GM12878 (cell line): ENCODE measurements around the gene CHURC1.

Experiments used
- CBX5 ChIP-seq: sonication (generic); IDR thresholded peaks from 2 replicates; pipeline ENCODE4 v1.6.1; 2016; ENCODE audit warnings: low read depth, moderate library complexity, mild to moderate bottlenecking, inconsistent platforms
- EZH2 ChIP-seq: IDR thresholded peaks from 2 replicates; pipeline ENCODE4 v1.6.1; 2012; ENCODE audit warnings: low read depth, mild to moderate bottlenecking, control low read depth, inconsistent platforms, low read length, borderline replicate concordance; ENCODE audit not compliant: control insufficient read depth
- NBN ChIP-seq: fragments of 450-650 bp; IDR thresholded peaks from 2 replicates; pipeline ENCODE4 v1.6.1; 2016
- POU2F2 ChIP-seq: IDR thresholded peaks from 3 replicates; pipeline ENCODE4 v1.6.1; 2011; ENCODE audit warnings: low read depth, mild to moderate bottlenecking, low read length, borderline replicate concordance
- SMAD5 ChIP-seq: IDR thresholded peaks from 2 replicates; pipeline ENCODE4 v1.6.1; 2016; ENCODE audit warnings: antibody characterized with exemption, low read depth
- TF ChIP-seq, protein P1 (sequence below), 3 experiments: IDR thresholded peaks in 2 of 3; conservative IDR thresholded peaks in 1 of 3; 2 replicates each; pipeline ENCODE4 v1.5.1; 2011; ENCODE audit warnings: low read depth in 3 of 3, low read length in 3 of 3, mild to moderate bottlenecking in 3 of 3, control low read depth in 2 of 3, moderate library complexity in 2 of 3, inconsistent platforms in 1 of 3, mixed read lengths in 1 of 3; ENCODE audit not compliant: control insufficient read depth in 2 of 3, insufficient read depth in 1 of 3; ENCODE audit errors: extremely low read depth in 1 of 3
- TF ChIP-seq, protein P2 (sequence below): IDR thresholded peaks from 2 replicates; pipeline ENCODE4 v1.6.1; 2012; ENCODE audit warnings: low read depth, low read length, improper control_type of control experiment
- TF ChIP-seq, protein P3 (sequence below): fragments of 450-650 bp; IDR thresholded peaks from 2 replicates; pipeline ENCODE4 v1.6.1; 2014; ENCODE audit warnings: mild to moderate bottlenecking
- TF ChIP-seq, protein P4 (sequence below): fragments of 450-650 bp; formaldehyde crosslinking; IDR thresholded peaks from 2 replicates; pipeline ENCODE4 v1.5.0; 2022; ENCODE audit warnings: mild to moderate bottlenecking, missing genetic modification characterization

DNA sequence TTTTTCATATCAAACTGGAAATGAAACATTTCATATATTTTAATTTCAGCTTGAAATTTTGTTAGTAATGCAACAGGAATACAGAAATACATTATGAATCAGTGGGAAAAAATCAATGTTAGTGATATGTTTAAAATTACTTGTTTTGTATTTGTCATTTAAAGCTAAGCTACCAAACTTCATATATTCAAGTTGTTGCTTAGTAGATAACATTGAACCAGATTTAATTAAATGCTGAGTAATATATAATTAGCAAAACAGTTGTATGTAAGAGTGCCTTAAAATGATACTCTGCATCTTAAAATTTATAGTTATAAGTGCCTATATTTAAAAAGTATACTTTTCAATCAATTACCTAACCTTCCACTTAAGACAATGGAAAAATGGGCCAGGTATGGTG lies 5.0 kb downstream of the CHURC1 start:
- TF ChIP-seq, protein P1, sequence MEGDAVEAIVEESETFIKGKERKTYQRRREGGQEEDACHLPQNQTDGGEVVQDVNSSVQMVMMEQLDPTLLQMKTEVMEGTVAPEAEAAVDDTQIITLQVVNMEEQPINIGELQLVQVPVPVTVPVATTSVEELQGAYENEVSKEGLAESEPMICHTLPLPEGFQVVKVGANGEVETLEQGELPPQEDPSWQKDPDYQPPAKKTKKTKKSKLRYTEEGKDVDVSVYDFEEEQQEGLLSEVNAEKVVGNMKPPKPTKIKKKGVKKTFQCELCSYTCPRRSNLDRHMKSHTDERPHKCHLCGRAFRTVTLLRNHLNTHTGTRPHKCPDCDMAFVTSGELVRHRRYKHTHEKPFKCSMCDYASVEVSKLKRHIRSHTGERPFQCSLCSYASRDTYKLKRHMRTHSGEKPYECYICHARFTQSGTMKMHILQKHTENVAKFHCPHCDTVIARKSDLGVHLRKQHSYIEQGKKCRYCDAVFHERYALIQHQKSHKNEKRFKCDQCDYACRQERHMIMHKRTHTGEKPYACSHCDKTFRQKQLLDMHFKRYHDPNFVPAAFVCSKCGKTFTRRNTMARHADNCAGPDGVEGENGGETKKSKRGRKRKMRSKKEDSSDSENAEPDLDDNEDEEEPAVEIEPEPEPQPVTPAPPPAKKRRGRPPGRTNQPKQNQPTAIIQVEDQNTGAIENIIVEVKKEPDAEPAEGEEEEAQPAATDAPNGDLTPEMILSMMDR (IDR thresholded peaks at IDR 0.05 in 2 of 3, conservative IDR thresholded peaks at IDR 0.05 in 1 of 3; ENCODE audit: control insufficient read depth in 2 of 3, extremely low read depth in 1 of 3, insufficient read depth in 1 of 3, low read depth in 3 of 3, low read length in 3 of 3): no peak
- TF ChIP-seq, protein P2, sequence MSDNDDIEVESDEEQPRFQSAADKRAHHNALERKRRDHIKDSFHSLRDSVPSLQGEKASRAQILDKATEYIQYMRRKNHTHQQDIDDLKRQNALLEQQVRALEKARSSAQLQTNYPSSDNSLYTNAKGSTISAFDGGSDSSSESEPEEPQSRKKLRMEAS: no peak
- TF ChIP-seq EZH2 (no peak), SMAD5 (no peak), CBX5 (no peak), POU2F2 (no peak), NBN (no peak)
- TF ChIP-seq, protein P3, sequence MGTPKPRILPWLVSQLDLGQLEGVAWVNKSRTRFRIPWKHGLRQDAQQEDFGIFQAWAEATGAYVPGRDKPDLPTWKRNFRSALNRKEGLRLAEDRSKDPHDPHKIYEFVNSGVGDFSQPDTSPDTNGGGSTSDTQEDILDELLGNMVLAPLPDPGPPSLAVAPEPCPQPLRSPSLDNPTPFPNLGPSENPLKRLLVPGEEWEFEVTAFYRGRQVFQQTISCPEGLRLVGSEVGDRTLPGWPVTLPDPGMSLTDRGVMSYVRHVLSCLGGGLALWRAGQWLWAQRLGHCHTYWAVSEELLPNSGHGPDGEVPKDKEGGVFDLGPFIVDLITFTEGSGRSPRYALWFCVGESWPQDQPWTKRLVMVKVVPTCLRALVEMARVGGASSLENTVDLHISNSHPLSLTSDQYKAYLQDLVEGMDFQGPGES: no peak
- TF ChIP-seq, protein P4, sequence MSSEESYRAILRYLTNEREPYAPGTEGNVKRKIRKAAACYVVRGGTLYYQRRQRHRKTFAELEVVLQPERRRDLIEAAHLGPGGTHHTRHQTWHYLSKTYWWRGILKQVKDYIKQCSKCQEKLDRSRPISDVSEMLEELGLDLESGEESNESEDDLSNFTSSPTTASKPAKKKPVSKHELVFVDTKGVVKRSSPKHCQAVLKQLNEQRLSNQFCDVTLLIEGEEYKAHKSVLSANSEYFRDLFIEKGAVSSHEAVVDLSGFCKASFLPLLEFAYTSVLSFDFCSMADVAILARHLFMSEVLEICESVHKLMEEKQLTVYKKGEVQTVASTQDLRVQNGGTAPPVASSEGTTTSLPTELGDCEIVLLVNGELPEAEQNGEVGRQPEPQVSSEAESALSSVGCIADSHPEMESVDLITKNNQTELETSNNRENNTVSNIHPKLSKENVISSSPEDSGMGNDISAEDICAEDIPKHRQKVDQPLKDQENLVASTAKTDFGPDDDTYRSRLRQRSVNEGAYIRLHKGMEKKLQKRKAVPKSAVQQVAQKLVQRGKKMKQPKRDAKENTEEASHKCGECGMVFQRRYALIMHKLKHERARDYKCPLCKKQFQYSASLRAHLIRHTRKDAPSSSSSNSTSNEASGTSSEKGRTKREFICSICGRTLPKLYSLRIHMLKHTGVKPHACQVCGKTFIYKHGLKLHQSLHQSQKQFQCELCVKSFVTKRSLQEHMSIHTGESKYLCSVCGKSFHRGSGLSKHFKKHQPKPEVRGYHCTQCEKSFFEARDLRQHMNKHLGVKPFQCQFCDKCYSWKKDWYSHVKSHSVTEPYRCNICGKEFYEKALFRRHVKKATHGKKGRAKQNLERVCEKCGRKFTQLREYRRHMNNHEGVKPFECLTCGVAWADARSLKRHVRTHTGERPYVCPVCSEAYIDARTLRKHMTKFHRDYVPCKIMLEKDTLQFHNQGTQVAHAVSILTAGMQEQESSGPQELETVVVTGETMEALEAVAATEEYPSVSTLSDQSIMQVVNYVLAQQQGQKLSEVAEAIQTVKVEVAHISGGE (CRISPR knock-in tag): no peak
